Body of pancreas (tissue), 4 donors: Measurements from ENCODE around the gene ARHGAP44. TPM values are rescaled to one million over a fixed set of nuclear protein-coding genes. Genes with fewer than 3 reads are reported as not detected.

ENCODE experiments used
- ATAC-seq: fragments of 150-250 bp; one replicate; pipeline ENCODE4 v1.9.1; 2016
- DNase-seq, 4 donors: peaks; one replicate each; pipeline ENCODE4 v3.0.0-alpha.2; 2019
- H3K27ac ChIP-seq, 4 donors: fragments of 200-600 bp; sonication (generic); 1 replicate in 3 of 4; 2 replicates in 1 of 4; pipeline versions ENCODE4 v1.5.1 to v1.6.1; 2016 to 2019; ENCODE audit warnings: mild to moderate bottlenecking in 1 of 4, mixed read lengths in 1 of 4, moderate library complexity in 1 of 4
- H3K27me3 ChIP-seq, 2 donors: fragments of 200-600 bp; sonication (generic); one replicate each; pipeline ENCODE4 v1.6.0; 2016; ENCODE audit warnings: mild to moderate bottlenecking in 1 of 2
- H3K36me3 ChIP-seq, 2 donors: fragments of 200-600 bp; sonication (generic); replicated peaks in 1 of 2; 2 replicates each; pipeline ENCODE4 v1.5.1; 2016; ENCODE audit warnings: low read depth in 2 of 2; ENCODE audit not compliant: insufficient read depth in 1 of 2
- H3K4me1 ChIP-seq: fragments of 200-600 bp; sonication (generic); one replicate; pipeline ENCODE4 v1.6.0; 2016
- H3K4me3 ChIP-seq, 2 donors: fragments of 200-600 bp; sonication (generic); 1 replicate in 1 of 2; 2 replicates in 1 of 2; pipeline ENCODE4 v1.5.1; 2016 to 2019
- H3K9me3 ChIP-seq, 3 donors: fragments of 200-600 bp; sonication (generic); 1 replicate in 2 of 3; 2 replicates in 1 of 3; pipeline ENCODE4 v1.5.1; 2016
- POLR2A ChIP-seq, 3 donors: fragments of 450-650 bp; IDR thresholded peaks; one replicate each; pipeline ENCODE4 v1.6.1; 2016; ENCODE audit warnings: antibody characterized with exemption in 3 of 3, mild to moderate bottlenecking in 2 of 3
- WGBS, 2 donors: methylation state at CpG; one replicate each; pipeline ENCODE4 v1.1.5; 2017; 5-methylcytosine and 5-hydroxymethylcytosine counted together
- intact Hi-C: fragments of 100-400 bp; cut with DNase I; formaldehyde crosslinking; loops from one replicate; pipeline ENCODE4 v1.15.1; 2023
- total RNA-seq, 2 donors: library from RNA; depleted of rRNA; stranded (reverse); fragments of >200 nt; gene quantifications; one replicate each; pipeline ENCODE4 v1.1.0, GENCODE V29; 2016
- TF ChIP-seq, protein P1 (sequence below), 7 experiments: fragments of 450-650 bp in 4 of 7; fragments of 200-600 bp in 3 of 7; sonication (generic) in 3 of 7; IDR thresholded peaks; one replicate each; pipeline ENCODE4 v1.5.1; 2016 to 2019; ENCODE audit warnings: antibody characterized with exemption in 7 of 7

ARHGAP44 gene
- total RNA-seq, 2 donors from 2014 or later = 5.7 to 6.3 TPM

DNA sequence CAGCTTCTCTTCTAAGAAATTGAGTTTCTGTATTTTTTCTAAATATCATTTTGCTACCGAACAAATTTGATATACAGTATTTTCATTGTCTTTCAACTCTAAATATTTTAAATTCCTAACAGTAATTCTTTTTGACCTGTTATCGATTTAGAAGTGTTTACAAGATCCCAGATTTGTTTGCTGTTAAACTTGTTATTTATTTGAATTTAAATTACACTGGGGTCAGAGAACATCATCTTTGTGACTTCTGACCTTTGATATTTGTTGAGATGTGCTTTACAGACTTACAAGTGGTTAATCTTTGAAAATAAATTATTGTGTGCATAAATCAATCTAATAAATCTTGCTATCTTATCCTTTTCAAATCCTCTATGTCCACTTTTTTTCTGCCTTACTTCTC is 94.2 kb downstream of the ARHGAP44 start:
- Histone ChIP-seq H3K4me1 (no peaks in the 10 kb centered on the region), H3K27me3 (no peaks in the 10 kb centered on the region), H3K4me3 (no peak overlapping the region), H3K9me3 (no peaks in the 10 kb centered on the region), H3K27ac (no peak overlapping the region), H3K36me3 (no peaks in the 10 kb centered on the region)
- 47 to 57% methylated on average over 2 of the region's 2 CpGs for WGBS, 2 donors
- TF ChIP-seq, protein P1, sequence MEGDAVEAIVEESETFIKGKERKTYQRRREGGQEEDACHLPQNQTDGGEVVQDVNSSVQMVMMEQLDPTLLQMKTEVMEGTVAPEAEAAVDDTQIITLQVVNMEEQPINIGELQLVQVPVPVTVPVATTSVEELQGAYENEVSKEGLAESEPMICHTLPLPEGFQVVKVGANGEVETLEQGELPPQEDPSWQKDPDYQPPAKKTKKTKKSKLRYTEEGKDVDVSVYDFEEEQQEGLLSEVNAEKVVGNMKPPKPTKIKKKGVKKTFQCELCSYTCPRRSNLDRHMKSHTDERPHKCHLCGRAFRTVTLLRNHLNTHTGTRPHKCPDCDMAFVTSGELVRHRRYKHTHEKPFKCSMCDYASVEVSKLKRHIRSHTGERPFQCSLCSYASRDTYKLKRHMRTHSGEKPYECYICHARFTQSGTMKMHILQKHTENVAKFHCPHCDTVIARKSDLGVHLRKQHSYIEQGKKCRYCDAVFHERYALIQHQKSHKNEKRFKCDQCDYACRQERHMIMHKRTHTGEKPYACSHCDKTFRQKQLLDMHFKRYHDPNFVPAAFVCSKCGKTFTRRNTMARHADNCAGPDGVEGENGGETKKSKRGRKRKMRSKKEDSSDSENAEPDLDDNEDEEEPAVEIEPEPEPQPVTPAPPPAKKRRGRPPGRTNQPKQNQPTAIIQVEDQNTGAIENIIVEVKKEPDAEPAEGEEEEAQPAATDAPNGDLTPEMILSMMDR (IDR thresholded peaks at IDR 0.05) = no peak
- TF ChIP-seq POLR2A (IDR thresholded peaks at IDR 0.05) = no peak
- no peak for DNase-seq
- ATAC-seq = no peak
- intact Hi-C loops = no loop called here

GRCh38 chr17:12887088-12887487 is 97.8 kb downstream of the ARHGAP44 start:
- ATAC-seq (no peak), DNase-seq (no peak)
- H3K4me3 ChIP-seq = no peak overlapping the region
- H3K27me3 ChIP-seq = no peaks in the 10 kb centered on the region
- intact Hi-C loops = no loop called here
- H3K9me3 ChIP-seq = no peaks in the 10 kb centered on the region
- WGBS, 2 donors = 93 to 97% methylated on average over 2 of the region's 2 CpGs
- TF ChIP-seq, protein P1 (IDR thresholded peaks at IDR 0.05) = no peak
- no peak for TF ChIP-seq POLR2A (IDR thresholded peaks at IDR 0.05)
- H3K4me1 ChIP-seq = no peaks in the 10 kb centered on the region
- H3K36me3 ChIP-seq = no peaks in the 10 kb centered on the region
- H3K27ac ChIP-seq = no peak overlapping the region

DNA sequence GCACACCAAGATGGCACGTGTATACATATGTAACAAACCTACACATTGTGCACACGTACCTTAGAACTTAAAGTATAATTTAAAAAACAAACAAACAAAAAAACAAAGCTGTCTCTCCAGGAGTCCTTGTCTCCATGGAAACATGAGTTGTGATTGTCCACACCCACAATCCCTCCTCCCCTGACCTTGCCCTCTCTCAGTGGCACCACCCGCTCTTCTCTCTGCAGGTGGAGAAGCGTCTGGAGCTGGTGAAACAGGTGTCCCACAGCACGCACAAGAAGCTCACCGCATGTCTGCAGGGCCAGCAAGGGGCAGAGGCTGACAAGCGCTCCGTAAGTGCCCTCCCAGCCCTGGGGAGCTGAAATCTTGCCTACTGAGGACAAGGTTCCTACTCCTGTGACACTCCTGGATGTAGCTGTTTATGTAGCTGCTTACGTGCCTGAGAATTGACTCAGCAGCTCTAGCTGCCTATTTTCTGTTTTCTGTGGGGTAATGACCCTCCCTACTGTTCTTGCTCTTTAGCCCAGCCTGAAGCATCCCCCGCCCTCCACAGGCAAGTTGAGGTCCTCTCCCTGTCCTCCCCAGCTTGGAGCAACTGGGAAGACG is 107.0 kb downstream of the ARHGAP44 start:
- H3K36me3 ChIP-seq = no peaks in the 10 kb centered on the region
- intact Hi-C loops = no loop called here
- H3K27me3 ChIP-seq = no peaks in the 10 kb centered on the region
- no peaks in the 10 kb centered on the region for H3K4me1 ChIP-seq
- TF ChIP-seq, protein P1 (IDR thresholded peaks at IDR 0.05) = no peak
- no peak for TF ChIP-seq POLR2A (IDR thresholded peaks at IDR 0.05)
- no peaks in the 10 kb centered on the region for H3K9me3 ChIP-seq
- DNase-seq = no peak
- no peak overlapping the region for H3K27ac ChIP-seq
- WGBS, 2 donors = 88 to 92% methylated on average over 9 to 11 of the region's 11 CpGs
- ATAC-seq = no peak
- no peak overlapping the region for H3K4me3 ChIP-seq

DNA sequence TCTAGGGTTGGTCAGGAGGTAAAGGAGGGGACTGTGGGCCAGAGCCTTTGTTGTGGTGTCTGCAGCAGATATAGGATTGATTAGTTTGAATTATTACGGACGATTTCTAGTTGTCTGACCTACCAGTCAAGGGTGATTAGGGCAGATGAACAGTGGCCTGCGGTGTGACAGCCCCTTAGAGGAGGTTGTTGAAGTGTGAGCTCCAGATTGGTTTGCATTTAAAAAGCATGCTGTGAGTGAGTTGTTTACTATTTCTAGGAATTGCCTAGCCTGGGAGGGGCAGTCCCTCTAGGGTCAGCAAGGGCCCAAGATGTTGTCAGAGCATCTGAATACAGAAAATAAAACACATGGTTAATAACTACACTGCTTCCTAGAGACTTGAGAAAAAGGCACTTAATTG is 108.8 kb downstream of the ARHGAP44 start:
- WGBS, 2 donors = 73 to 77% methylated on average over 3 of the region's 3 CpGs
- Histone ChIP-seq H3K4me1 (no peaks in the 10 kb centered on the region), H3K36me3 (no peaks in the 10 kb centered on the region), H3K27me3 (no peaks in the 10 kb centered on the region), H3K9me3 (no peaks in the 10 kb centered on the region), H3K4me3 (no peak overlapping the region), H3K27ac (no peak overlapping the region)
- DNase-seq = no peak
- no peak for ATAC-seq
- intact Hi-C loops = no loop called here
- TF ChIP-seq, protein P1 (IDR thresholded peaks at IDR 0.05) = no peak
- TF ChIP-seq POLR2A (IDR thresholded peaks at IDR 0.05) = no peak

DNA sequence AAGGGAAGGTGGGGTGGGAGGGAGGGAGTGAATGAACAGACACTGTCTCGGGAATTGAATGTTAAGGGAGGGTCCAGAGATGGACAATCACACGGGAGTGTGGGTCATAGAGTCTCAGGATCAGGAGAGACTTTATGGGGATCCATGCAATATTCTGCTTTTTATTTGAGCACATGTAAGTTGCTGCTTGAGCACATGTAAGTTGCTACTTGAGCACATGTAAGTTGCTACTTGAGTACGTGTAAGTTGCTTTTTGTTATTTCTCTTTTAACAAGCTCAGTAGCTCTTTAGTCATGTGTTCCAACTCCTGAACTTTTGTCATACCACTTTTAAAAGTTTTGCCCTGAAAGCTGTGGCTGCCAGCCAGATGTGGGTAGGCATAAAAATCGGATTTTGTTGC is 110.3 kb downstream of the ARHGAP44 start:
- WGBS, 2 donors = 64 to 74% methylated on average over 4 of the region's 4 CpGs
- DNase-seq (no peak), ATAC-seq (no peak)
- H3K9me3 ChIP-seq = no peaks in the 10 kb centered on the region
- H3K4me3 ChIP-seq = no peak overlapping the region
- no peaks in the 10 kb centered on the region for H3K27me3 ChIP-seq
- TF ChIP-seq, protein P1 (IDR thresholded peaks at IDR 0.05) = no peak
- TF ChIP-seq POLR2A (IDR thresholded peaks at IDR 0.05) = no peak
- no peaks in the 10 kb centered on the region for H3K36me3 ChIP-seq
- intact Hi-C loops = no loop called here
- no peaks in the 10 kb centered on the region for H3K4me1 ChIP-seq
- no peak overlapping the region for H3K27ac ChIP-seq
